ENCODE data around the gene TNFRSF4. TPM values are rescaled to one million over a fixed set of nuclear protein-coding genes. Genes with fewer than 3 reads are reported as not detected.

TNFRSF4 gene
- total RNA-seq, 4 donors from 2014 or later, result 2.4 to 10.7 (median 5.9) TPM

GRCh38 chr1:1183833-1184775 lies 29.8 kb downstream of the TNFRSF4 start:
- no peak for DNase-seq (ENCODE audit: low spot score)
- TF ChIP-seq CTCF (IDR thresholded peaks at IDR 0.05), result no peak
- no peak for ATAC-seq (ENCODE audit: low FRiP score)

- no peak for TF ChIP-seq CTCF (IDR thresholded peaks at IDR 0.05)
- no peak for ATAC-seq (ENCODE audit: low FRiP score)
- DNase-seq (ENCODE audit: low spot score), result no peak
Observed at GRCh38 chr1:1183221-1183747, 30.7 kb downstream of the TNFRSF4 start.

- DNase-seq (ENCODE audit: low spot score), result no peak
- no peak for ATAC-seq (ENCODE audit: low FRiP score)
- TF ChIP-seq CTCF (IDR thresholded peaks at IDR 0.05), result no peak
Observed at GRCh38 chr1:1182491-1183220, 31.3 kb downstream of the TNFRSF4 start.

- ATAC-seq (ENCODE audit: low FRiP score) (no peak), DNase-seq (ENCODE audit: low spot score) (no peak)
- TF ChIP-seq CTCF (IDR thresholded peaks at IDR 0.05), result no peak
Observed at GRCh38 chr1:1181938-1182410, 32.0 kb downstream of the TNFRSF4 start.

- ATAC-seq (ENCODE audit: low FRiP score), result no peak
- DNase-seq (ENCODE audit: low spot score), result no peak
- no peak for TF ChIP-seq CTCF (IDR thresholded peaks at IDR 0.05)
Observed at GRCh38 chr1:1181129-1181937, 32.6 kb downstream of the TNFRSF4 start.

All from omental fat pad (tissue), 4 donors.